Measurements from ENCODE around the gene PDZD2.
"Not testable (repeated sequence)": the region's sequence is repeated elsewhere in the genome, so short reads cannot be mapped to it uniquely, and the experiment has no call there.

Gene PDZD2

DNA sequence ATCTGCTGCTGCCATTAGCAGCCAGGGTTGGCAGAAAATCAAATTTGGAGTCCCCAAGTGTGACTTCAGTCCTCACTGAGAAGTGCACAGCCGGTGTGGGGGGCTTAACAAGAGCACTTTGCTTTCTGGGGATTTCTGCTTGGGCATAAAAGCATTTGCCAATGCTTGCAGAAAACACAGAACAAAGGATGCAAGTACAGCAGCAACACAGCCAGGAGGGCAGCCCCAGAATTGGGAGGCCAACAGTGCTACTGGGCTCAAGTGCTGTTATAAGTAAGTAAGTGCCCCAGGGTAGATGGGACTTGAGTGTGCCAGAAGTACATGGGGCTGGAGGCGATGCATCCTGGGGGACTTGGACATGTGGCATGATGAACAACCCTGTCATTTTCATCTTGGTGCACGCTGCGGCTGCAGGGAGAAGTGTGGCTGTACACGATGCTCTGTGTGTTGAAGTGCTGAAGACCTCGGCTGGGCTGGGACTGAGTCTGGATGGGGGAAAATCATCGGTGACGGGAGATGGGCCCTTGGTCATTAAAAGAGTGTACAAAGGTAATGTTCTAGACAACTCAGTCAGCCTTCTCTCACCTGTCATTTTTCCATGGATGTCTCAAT, 461.9 kb downstream of the PDZD2 start:
- DNase-seq (ENCODE audit: low read depth in 2 of 2): no peak

- no peak for DNase-seq (ENCODE audit: low read depth in 2 of 2)
These were observed 463.5 kb downstream of the PDZD2 start for GRCh38 chr5:32102254-32102986.

DNA sequence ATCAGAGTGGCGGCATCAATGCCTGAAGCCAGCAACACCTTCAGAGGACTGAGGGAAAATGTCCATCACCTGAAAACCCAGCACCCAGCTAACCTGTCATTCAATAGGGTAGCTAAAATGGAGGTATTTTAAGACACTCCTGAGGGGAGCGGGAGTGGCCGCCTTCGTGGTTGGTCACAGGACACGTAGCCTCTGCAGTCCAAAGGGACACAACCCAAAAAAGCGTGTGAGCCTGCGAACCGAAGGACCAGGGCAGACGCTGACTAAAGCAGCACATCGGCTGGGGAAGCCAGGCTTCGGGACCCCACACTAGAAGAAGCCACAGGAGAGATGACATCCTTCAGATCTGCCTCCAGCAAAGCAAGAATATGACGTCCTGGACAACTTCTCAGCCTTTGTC, 464.6 kb downstream of the PDZD2 start:
- DNase-seq (ENCODE audit: low read depth in 2 of 2): no peak

GRCh38 chr5:32107291-32107690, 468.4 kb downstream of the PDZD2 start:
- no peak for DNase-seq (ENCODE audit: low read depth in 2 of 2)

DNA sequence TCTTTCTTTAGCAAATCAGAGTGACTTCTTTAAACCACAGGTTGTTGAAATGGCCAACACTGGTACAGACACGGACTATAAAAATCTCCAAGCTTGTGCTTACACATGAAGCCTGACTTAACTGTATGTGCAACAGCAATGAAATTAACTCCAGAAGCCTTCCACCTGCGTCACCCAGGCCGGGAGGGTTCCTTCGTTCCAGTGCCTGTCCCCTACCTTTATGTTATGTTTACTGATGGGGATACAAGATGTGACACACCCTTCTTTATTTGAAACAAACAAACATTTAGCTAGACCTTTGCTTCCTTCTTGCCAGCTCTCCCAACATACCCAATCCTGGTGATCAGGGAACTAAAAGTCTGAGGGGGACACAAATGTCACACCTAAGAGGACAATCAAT, 469.2 kb downstream of the PDZD2 start:
- no peak for DNase-seq (ENCODE audit: low read depth in 2 of 2)

GRCh38 chr5:32109236-32109635, 470.3 kb downstream of the PDZD2 start:
- no peak for DNase-seq (ENCODE audit: low read depth in 2 of 2)

GRCh38 chr5:32110111-32110696, 471.3 kb downstream of the PDZD2 start:
- DNase-seq (ENCODE audit: low read depth in 2 of 2): no peak

GRCh38 chr5:32115985-32116384, 477.1 kb downstream of the PDZD2 start:
- DNase-seq (ENCODE audit: low read depth in 2 of 2): no peak

DNA sequence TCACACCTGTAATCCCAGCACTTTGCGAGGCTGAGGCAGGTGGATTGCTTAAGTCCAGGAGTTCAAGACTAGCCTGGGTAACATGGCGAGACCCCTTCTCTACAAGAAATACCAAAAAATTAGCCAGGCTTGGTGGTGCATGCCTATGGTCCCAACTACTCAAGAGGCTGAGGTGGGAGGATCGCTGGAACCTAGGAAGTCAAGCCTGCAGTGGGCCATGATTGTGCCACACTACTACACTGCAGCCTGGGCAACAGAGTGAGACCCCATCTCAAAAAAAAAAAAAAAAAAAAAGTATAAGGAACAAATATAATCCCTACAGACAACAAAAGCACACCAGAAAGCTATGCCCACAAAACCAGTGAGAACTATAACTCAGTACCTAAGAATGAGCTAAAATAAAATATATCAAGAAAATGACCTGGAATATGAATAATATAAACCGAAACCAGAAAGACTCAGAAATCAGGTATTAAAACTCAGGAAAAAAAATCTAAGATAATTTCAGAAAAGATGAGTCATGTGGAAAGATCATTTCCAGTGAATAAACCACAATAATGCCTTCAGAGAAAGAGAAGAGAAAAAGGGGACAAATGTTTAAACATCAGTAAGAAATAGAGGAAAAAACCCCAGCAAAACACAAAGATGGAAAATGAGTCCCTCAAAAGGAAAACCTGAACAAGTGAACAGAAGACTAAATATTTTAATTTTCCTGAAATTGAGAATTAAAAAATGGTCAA, 477.8 kb downstream of the PDZD2 start:
- DNase-seq (ENCODE audit: low read depth in 2 of 2): no peak

GRCh38 chr5:32118922-32119321, 480.0 kb downstream of the PDZD2 start:
- not testable (repeated sequence) for DNase-seq (ENCODE audit: low read depth in 2 of 2)

GRCh38 chr5:32123058-32123805, 484.3 kb downstream of the PDZD2 start:
- DNase-seq (ENCODE audit: low read depth in 2 of 2): no peak

- DNase-seq (ENCODE audit: low read depth in 2 of 2): no peak
These were observed 485.2 kb downstream of the PDZD2 start for GRCh38 chr5:32123889-32124676.

DNA sequence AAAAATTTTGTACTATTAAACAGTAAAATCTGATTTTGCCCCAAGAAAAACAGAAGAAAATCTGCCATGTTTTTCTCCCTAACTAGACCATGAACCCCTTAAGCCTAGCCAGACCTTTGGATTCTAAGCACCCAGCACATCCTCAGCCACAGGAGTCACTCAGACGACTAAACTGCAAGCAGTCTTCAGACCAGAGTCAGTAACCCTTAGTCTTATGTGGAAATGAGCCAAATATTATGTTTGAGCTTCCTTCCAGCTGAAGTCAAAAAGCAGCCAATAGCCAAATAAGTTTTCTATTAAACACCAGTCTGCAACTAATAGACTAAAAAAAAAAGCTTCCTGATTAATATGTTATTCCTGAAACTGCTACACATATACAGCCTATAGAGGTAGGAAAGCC, 487.8 kb downstream of the PDZD2 start:
- no peak for DNase-seq (ENCODE audit: low read depth in 2 of 2)

DNA sequence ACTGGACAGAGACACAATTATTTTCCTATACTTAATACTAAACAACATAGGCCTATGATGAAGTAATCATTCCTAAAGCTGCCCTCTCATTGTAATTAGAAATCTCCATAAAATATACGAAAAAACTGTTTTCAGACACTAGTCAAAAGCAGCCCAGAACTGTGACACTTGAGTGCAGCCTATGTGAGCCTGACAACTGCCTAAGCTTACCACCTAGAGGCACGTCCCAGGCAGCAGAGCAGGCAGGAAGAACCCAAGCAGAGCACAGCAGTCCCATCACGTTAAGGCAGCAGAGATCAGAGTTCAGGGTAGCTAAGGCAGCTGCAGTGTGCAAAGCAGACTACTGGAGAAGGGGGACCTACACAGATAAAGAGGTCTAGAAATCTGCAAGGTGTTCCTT, 488.8 kb downstream of the PDZD2 start:
- no peak for DNase-seq (ENCODE audit: low read depth in 2 of 2)

DNA sequence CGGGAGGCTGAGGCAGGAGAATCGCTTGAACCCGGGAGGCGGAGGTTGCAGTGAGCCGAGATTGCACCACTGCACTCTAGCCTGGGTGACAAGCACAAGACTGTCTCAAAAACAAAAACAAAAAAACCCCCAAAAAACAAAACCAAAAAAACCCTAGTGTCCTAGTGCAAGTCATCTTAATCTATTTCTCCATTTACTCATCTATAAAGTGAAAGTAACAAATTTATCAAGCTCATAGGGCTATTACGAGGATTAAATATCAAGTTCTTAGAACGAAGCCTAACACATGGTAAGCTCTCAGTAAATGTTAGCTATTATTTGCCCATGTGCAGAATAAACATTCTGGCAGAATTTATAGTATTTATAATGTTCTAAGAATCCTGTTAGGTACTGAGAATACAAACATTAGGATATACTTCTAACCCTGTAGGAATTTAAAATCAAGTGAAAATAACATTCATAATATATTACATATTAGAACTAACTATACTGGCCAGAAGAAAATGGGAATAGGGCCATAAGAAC, 490.2 kb downstream of the PDZD2 start:
- no peak for DNase-seq (ENCODE audit: low read depth in 2 of 2)

GRCh38 chr5:32130865-32131264, 491.9 kb downstream of the PDZD2 start:
- no peak for DNase-seq (ENCODE audit: low read depth in 2 of 2)

DNA sequence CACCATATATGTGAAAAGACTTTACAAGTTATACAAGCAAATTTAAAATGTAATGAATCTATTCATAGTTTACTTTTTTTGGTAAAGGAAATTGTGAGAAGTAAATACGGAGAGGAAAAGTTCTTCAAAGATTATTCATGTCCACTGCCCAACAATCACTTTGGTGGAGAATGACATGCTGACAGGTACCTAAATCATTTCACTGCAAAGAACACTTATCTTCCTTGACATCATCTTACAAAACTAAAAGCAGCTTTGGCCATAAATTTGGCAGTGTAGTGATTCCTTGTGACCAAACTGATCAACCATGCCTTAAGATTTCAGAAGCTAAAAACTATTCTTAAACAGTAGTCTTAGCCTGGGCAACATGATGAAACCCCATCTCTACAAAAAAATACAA, 492.7 kb downstream of the PDZD2 start:
- no peak for DNase-seq (ENCODE audit: low read depth in 2 of 2)

GRCh38 chr5:32132757-32133156, 493.8 kb downstream of the PDZD2 start:
- no peak for DNase-seq (ENCODE audit: low read depth in 2 of 2)

DNA sequence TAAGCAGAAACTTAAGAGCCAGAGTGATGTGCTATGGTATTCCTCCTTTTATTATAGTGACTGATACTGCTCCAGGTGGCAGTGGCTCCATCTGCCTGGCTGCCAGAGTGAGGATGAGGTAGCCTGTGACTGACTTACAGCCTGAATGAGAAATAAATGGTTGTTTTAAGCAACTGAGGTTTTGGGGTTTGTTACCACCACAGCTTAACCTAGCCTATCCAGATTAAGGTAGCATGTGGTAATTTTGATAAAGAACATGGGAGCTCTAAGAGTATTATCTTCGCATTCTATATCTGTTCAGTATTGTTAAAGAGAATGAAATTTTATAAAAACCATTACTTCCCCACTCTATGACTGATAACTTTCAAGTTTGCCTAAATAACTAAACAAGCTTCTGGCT, 496.2 kb downstream of the PDZD2 start:
- no peak for DNase-seq (ENCODE audit: low read depth in 2 of 2)

DNA sequence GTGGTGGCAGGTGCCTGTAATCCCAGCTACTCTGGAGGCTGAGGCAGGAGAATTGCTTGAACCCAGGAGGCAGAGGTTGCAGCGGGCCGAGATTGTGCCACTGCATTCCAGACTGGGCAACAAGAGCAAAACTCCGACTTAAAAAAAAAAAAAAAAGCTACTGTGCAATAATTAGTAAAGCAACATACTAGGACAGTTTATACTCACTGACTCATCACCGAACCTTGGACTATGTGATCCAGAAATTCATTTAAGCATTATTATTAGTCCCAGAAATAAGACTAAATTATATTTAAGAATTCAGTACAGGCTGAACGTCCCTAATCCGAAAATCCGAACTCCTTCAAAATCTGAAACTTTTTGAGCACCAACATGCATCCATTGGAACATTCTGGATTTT, 497.4 kb downstream of the PDZD2 start:
- no peak for DNase-seq (ENCODE audit: low read depth in 2 of 2)
